H9 (cell line): Measurements from ENCODE around the gene FADS2. TPM values are rescaled to one million over a fixed set of nuclear protein-coding genes. Genes with fewer than 3 reads are reported as not detected.

Experiments used
- DNase-seq: peaks from one replicate; pipeline ENCODE4 v3.0.0-alpha.2; 2017
- H2AFZ ChIP-seq: one replicate; pipeline ENCODE4 v1.6.1; 2013; ENCODE audit warnings: mild to moderate bottlenecking, low read length, control low read depth, moderate library complexity
- H2AK5ac ChIP-seq: 2 replicates; pipeline ENCODE4 v1.6.1; 2013; ENCODE audit warnings: low read length, control low read depth, mixed read lengths; ENCODE audit not compliant: insufficient read length
- H2BK120ac ChIP-seq: one replicate; pipeline ENCODE4 v1.6.1; 2013; ENCODE audit warnings: low read depth, mild to moderate bottlenecking, low read length, control low read depth, inconsistent platforms; ENCODE audit not compliant: poor library complexity, severe bottlenecking
- H2BK12ac ChIP-seq: 2 replicates; pipeline ENCODE4 v1.6.1; 2013; ENCODE audit warnings: low read length, control low read depth, mixed read lengths, low read depth; ENCODE audit not compliant: insufficient read length
- H2BK15ac ChIP-seq: 2 replicates; pipeline ENCODE4 v1.6.1; 2013; ENCODE audit warnings: low read depth, low read length, control low read depth
- H2BK20ac ChIP-seq: one replicate; pipeline ENCODE4 v1.6.1; 2013; ENCODE audit warnings: low read depth, mild to moderate bottlenecking, low read length, control low read depth, inconsistent platforms; ENCODE audit not compliant: poor library complexity, severe bottlenecking
- H2BK5ac ChIP-seq: 2 replicates; pipeline ENCODE4 v1.6.1; 2013; ENCODE audit warnings: low read length, control low read depth, mixed read lengths; ENCODE audit not compliant: insufficient read length
- H3K14ac ChIP-seq: 2 replicates; pipeline ENCODE4 v1.6.1; 2013; ENCODE audit warnings: low read length, control low read depth; ENCODE audit not compliant: insufficient read depth
- H3K18ac ChIP-seq: 2 replicates; pipeline ENCODE4 v1.6.1; 2013; ENCODE audit warnings: low read depth, mild to moderate bottlenecking, mixed read lengths, low read length, control low read depth; ENCODE audit not compliant: insufficient read length
- H3K23ac ChIP-seq: 2 replicates; pipeline ENCODE4 v1.6.1; 2013; ENCODE audit warnings: low read length, control low read depth, mixed read lengths, low read depth; ENCODE audit not compliant: insufficient read length
- H3K23me2 ChIP-seq: 2 replicates; pipeline ENCODE4 v1.6.1; 2013; ENCODE audit warnings: low read depth, mild to moderate bottlenecking, mixed read lengths, low read length, control low read depth; ENCODE audit not compliant: insufficient read length, poor library complexity, severe bottlenecking
- H3K27ac ChIP-seq: 2 replicates; pipeline ENCODE4 v1.5.1; 2013; ENCODE audit warnings: low read length, control low read depth, mixed read lengths, low read depth; ENCODE audit not compliant: insufficient read length
- H3K27me3 ChIP-seq: 2 replicates; pipeline ENCODE4 v1.6.1; 2013; ENCODE audit warnings: low read length, control low read depth, inconsistent platforms; ENCODE audit not compliant: insufficient read depth
- H3K4ac ChIP-seq: 2 replicates; pipeline ENCODE4 v1.6.1; 2013; ENCODE audit warnings: low read depth, mild to moderate bottlenecking, control low read depth, inconsistent platforms, low read length, moderate library complexity
- H3K4me1 ChIP-seq: 2 replicates; pipeline ENCODE4 v1.6.1; 2013; ENCODE audit warnings: low read length, control low read depth, inconsistent platforms; ENCODE audit not compliant: insufficient read depth
- H3K4me2 ChIP-seq: 2 replicates; pipeline ENCODE4 v1.6.1; 2013; ENCODE audit warnings: low read length, control low read depth, mixed read lengths; ENCODE audit not compliant: insufficient read length, insufficient read depth
- H3K56ac ChIP-seq: 2 replicates; pipeline ENCODE4 v1.6.1; 2013; ENCODE audit warnings: low read depth, mild to moderate bottlenecking, mixed read lengths, low read length, control low read depth; ENCODE audit not compliant: insufficient read length
- H3K79me1 ChIP-seq: 2 replicates; pipeline ENCODE4 v1.6.1; 2013; ENCODE audit warnings: low read depth, mild to moderate bottlenecking, moderate library complexity, low read length, control low read depth, inconsistent platforms; ENCODE audit not compliant: insufficient read depth, poor library complexity, severe bottlenecking
- H3K79me2 ChIP-seq: 2 replicates; pipeline ENCODE4 v1.6.1; 2013; ENCODE audit warnings: low read length, control low read depth, inconsistent platforms; ENCODE audit not compliant: insufficient read depth
- H3K9ac ChIP-seq: 2 replicates; pipeline ENCODE4 v1.6.1; 2013; ENCODE audit warnings: low read length, control low read depth, mixed read lengths; ENCODE audit not compliant: insufficient read length; ENCODE audit errors: extremely low read depth
- H3K9me3 ChIP-seq: one replicate; pipeline ENCODE4 v1.6.1; 2013; ENCODE audit warnings: low read depth, low read length, inconsistent platforms; ENCODE audit not compliant: control insufficient read depth
- H3T11ph ChIP-seq: one replicate; pipeline ENCODE4 v1.6.1; 2013; ENCODE audit warnings: mild to moderate bottlenecking, low read length, control low read depth, inconsistent platforms
- H4K20me1 ChIP-seq: one replicate; pipeline ENCODE4 v1.6.1; 2013; ENCODE audit not compliant: control insufficient read depth, insufficient read length, insufficient read depth
- H4K5ac ChIP-seq: 2 replicates; pipeline ENCODE4 v1.6.1; 2013; ENCODE audit warnings: low read depth, mild to moderate bottlenecking, mixed read lengths, low read length, control low read depth; ENCODE audit not compliant: insufficient read length
- H4K8ac ChIP-seq: replicated peaks from 2 replicates; pipeline ENCODE4 v1.6.1; 2013; ENCODE audit warnings: low read length, control low read depth, mixed read lengths, low read depth; ENCODE audit not compliant: insufficient read length
- H4K91ac ChIP-seq: 2 replicates; pipeline ENCODE4 v1.6.1; 2013; ENCODE audit warnings: low read depth, mild to moderate bottlenecking, moderate library complexity, mixed read lengths, low read length, control low read depth; ENCODE audit not compliant: insufficient read length
- H3K27ac Mint-ChIP-seq, 3 experiments: 2 replicates in 2 of 3; 3 replicates in 1 of 3; pipeline ENCODE4 v1.8.0; 2020 to 2021; ENCODE audit warnings: mixed read lengths in 3 of 3, mild to moderate bottlenecking in 1 of 3, moderate library complexity in 1 of 3
- H3K27me3 Mint-ChIP-seq: 2 replicates; pipeline ENCODE4 v1.8.0; 2021; ENCODE audit warnings: low read depth, mild to moderate bottlenecking, moderate library complexity, mixed read lengths
- H3K36me3 Mint-ChIP-seq, 3 experiments: 2 replicates in 2 of 3; 3 replicates in 1 of 3; pipeline ENCODE4 v1.8.0; 2020 to 2021; ENCODE audit warnings: low read depth in 3 of 3, mixed read lengths in 3 of 3; ENCODE audit not compliant: insufficient read depth in 1 of 3
- H3K4me1 Mint-ChIP-seq, 2 experiments: 2 replicates each; pipeline ENCODE4 v1.8.0; 2020; ENCODE audit warnings: mixed read lengths in 2 of 2
- H3K4me3 Mint-ChIP-seq, 2 experiments: 2 replicates in 1 of 2; 3 replicates in 1 of 2; pipeline ENCODE4 v1.8.0; 2020 to 2021; ENCODE audit warnings: mild to moderate bottlenecking in 2 of 2, mixed read lengths in 2 of 2, moderate library complexity in 1 of 2
- H3K9me3 Mint-ChIP-seq, 2 experiments: 2 replicates in 1 of 2; 3 replicates in 1 of 2; pipeline ENCODE4 v1.8.0; 2020; ENCODE audit warnings: mild to moderate bottlenecking in 2 of 2, mixed read lengths in 2 of 2, moderate library complexity in 1 of 2
- CTCF ChIP-seq: fragments of 200-600 bp; sonication (generic); conservative IDR thresholded peaks from 3 replicates; pipeline ENCODE4 v1.8.0; 2021; ENCODE audit warnings: antibody characterized with exemption, mild to moderate bottlenecking
- WGBS: extraction: QIAGEN DNeasy Blood & Tissue Kit; methylation state at CpG from one replicate; pipeline ENCODE4 v1.1.7; 2013; ENCODE audit warnings: missing lambda C conversion rate, low lambda C conversion rate, mixed read lengths; ENCODE audit not compliant: insufficient read length; ENCODE audit errors: extremely low coverage; 5-methylcytosine and 5-hydroxymethylcytosine counted together
- total RNA-seq: library from RNA; stranded (reverse); gene quantifications from 2 replicates; pipeline ENCODE4 v1.2.1, GENCODE V29; 2021

Gene FADS2
- total RNA-seq, 1 experiment from 2014 or later = 322 TPM

DNA sequence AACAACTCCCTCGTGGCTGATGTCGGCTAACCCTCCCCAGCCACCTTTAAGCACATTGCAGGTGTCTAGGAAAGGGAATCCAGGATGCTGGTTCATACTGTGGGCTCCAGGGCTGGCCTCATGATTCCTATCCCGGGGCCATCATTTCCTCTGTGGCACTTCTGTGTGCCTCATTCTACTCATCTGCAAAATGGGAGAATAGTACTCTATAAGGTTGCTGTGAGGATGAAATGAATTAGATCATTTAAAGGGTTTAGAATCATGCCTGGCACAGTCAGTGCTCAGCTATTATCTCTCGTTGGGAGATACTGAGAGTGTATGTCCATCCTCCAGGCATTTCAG, 67.6 kb downstream of the FADS2 start:
- DNase-seq = no peak
- no peaks in the 10 kb centered on the region for H3K27me3 ChIP-seq
- H2BK12ac ChIP-seq = no peak overlapping the region
- Mint-ChIP-seq H3K4me3 (no peak overlapping the region), H3K27ac (no peak overlapping the region), H3K36me3 (no peaks in the 10 kb centered on the region), H3K4me1 (peaks cover 0 to 22% of the 10 kb centered on the region in 2 experiments; a peak in 3 of 4 replicates), H3K9me3 (no peaks in the 10 kb centered on the region), H3K27me3 (peaks cover 2% of the 10 kb centered on the region)
- H4K8ac ChIP-seq = no peak overlapping the region
- H3K4ac ChIP-seq = no peak overlapping the region
- no peak overlapping the region for H2BK15ac ChIP-seq
- no peak overlapping the region for H2AFZ ChIP-seq
- H2BK20ac ChIP-seq = no peak overlapping the region
- H2BK120ac ChIP-seq = no peak overlapping the region
- no peaks in the 10 kb centered on the region for H3K79me1 ChIP-seq
- no peak overlapping the region for H4K91ac ChIP-seq
- no peak overlapping the region for H3K9ac ChIP-seq
- H3K79me2 ChIP-seq = no peaks in the 10 kb centered on the region
- no peaks in the 10 kb centered on the region for H3K4me1 ChIP-seq
- H3K56ac ChIP-seq = no peak overlapping the region
- no peak overlapping the region for H3K4me2 ChIP-seq
- WGBS = no CpG with 5 or more reads among the region's 4 CpGs
- H3K23ac ChIP-seq = no peak overlapping the region
- H3K9me3 ChIP-seq = no peaks in the 10 kb centered on the region
- H3T11ph ChIP-seq = no peak overlapping the region
- H2AK5ac ChIP-seq = no peak overlapping the region
- no peak overlapping the region for H3K14ac ChIP-seq
- no peak overlapping the region for H3K27ac ChIP-seq
- no peaks in the 10 kb centered on the region for H4K20me1 ChIP-seq
- H3K18ac ChIP-seq = no peak overlapping the region
- H4K5ac ChIP-seq = no peak overlapping the region
- no peak for TF ChIP-seq CTCF
- no peak overlapping the region for H2BK5ac ChIP-seq
- H3K23me2 ChIP-seq = peaks cover 4% of the 10 kb centered on the region
